Measurements from ENCODE around the gene TMEM109.

GRCh38 chr11:60930394-60930793 lies 16.4 kb downstream of the TMEM109 start:
- no peak for TF ChIP-seq CTCF (IDR thresholded peaks at IDR 0.05)
- no peak for TF ChIP-seq POLR2A (IDR thresholded peaks at IDR 0.05)
